Liver (tissue), 9 donors: Measurements from ENCODE around the gene GRK2. TPM values are rescaled to one million over a fixed set of nuclear protein-coding genes. Genes with fewer than 3 reads are reported as not detected.

Experiments used
- DNase-seq: peaks from one replicate; pipeline ENCODE4 v3.0.0-alpha.2; 2017; ENCODE audit warnings: low spot score
- H3K27ac ChIP-seq, 2 donors: one replicate each; pipeline ENCODE4 v1.7.0; 2013; ENCODE audit warnings: inconsistent platforms in 2 of 2, low read length in 2 of 2, control low read depth in 1 of 2, low read depth in 1 of 2, mild to moderate bottlenecking in 1 of 2
- H3K27me3 ChIP-seq, 4 donors: one replicate each; pipeline versions ENCODE4 v1.6.1 to v1.7.0; 2013; ENCODE audit warnings: low read length in 3 of 4, inconsistent platforms in 1 of 4, mild to moderate bottlenecking in 1 of 4, moderate library complexity in 1 of 4; ENCODE audit not compliant: control insufficient read depth in 4 of 4, insufficient read depth in 4 of 4
- H3K36me3 ChIP-seq, 4 donors: one replicate each; pipeline versions ENCODE4 v1.6.1 to v1.7.0; 2013; ENCODE audit warnings: low read length in 3 of 4, mild to moderate bottlenecking in 3 of 4, low read depth in 1 of 4, moderate library complexity in 1 of 4; ENCODE audit not compliant: control insufficient read depth in 4 of 4, insufficient read depth in 3 of 4
- H3K4me1 ChIP-seq, 4 donors: one replicate each; pipeline versions ENCODE4 v1.6.1 to v1.7.0; 2013; ENCODE audit warnings: low read length in 3 of 4, mild to moderate bottlenecking in 3 of 4, moderate library complexity in 1 of 4; ENCODE audit not compliant: control insufficient read depth in 4 of 4, insufficient read depth in 4 of 4
- H3K4me3 ChIP-seq, 3 donors: one replicate each; pipeline versions ENCODE4 v1.6.1 to v1.7.0; 2013; ENCODE audit warnings: low read length in 3 of 3, control low read depth in 1 of 3, low read depth in 1 of 3, mild to moderate bottlenecking in 1 of 3
- H3K9ac ChIP-seq, 2 donors: one replicate each; pipeline ENCODE4 v1.7.0; 2013; ENCODE audit warnings: low read length in 2 of 2, mild to moderate bottlenecking in 2 of 2, moderate library complexity in 2 of 2, control low read depth in 1 of 2, low read depth in 1 of 2
- H3K9me3 ChIP-seq, 4 donors: one replicate each; pipeline versions ENCODE4 v1.6.1 to v1.7.0; 2013; ENCODE audit warnings: low read length in 3 of 4; ENCODE audit not compliant: control insufficient read depth in 4 of 4
- EGR1 ChIP-seq, 2 donors: IDR thresholded peaks; 2 replicates each; pipeline ENCODE4 v1.6.1; 2016 to 2018; ENCODE audit warnings: antibody characterized with exemption in 2 of 2, low read depth in 2 of 2
- FOXA1 ChIP-seq: IDR thresholded peaks from 2 replicates; pipeline ENCODE4 v1.6.1; 2016; ENCODE audit warnings: antibody characterized with exemption
- FOXA2 ChIP-seq: IDR thresholded peaks from 2 replicates; pipeline ENCODE4 v1.6.1; 2016; ENCODE audit warnings: antibody characterized with exemption
- GABPA ChIP-seq, 2 donors: IDR thresholded peaks in 1 of 2; conservative IDR thresholded peaks in 1 of 2; 2 replicates each; pipeline ENCODE4 v1.6.1; 2016; ENCODE audit warnings: antibody characterized with exemption in 2 of 2, mild to moderate bottlenecking in 1 of 2, moderate library complexity in 1 of 2
- HNF4A ChIP-seq, 2 donors: conservative IDR thresholded peaks; 2 replicates each; pipeline ENCODE4 v1.6.1; 2016; ENCODE audit warnings: antibody characterized with exemption in 2 of 2, mild to moderate bottlenecking in 2 of 2
- HNF4G ChIP-seq: IDR thresholded peaks from 2 replicates; pipeline ENCODE4 v1.6.1; 2016; ENCODE audit warnings: antibody characterized with exemption
- JUND ChIP-seq, 2 donors: IDR thresholded peaks; 2 replicates each; pipeline ENCODE4 v1.6.1; 2016; ENCODE audit warnings: antibody characterized with exemption in 2 of 2
- NR2F2 ChIP-seq: IDR thresholded peaks from 2 replicates; pipeline ENCODE4 v1.6.1; 2016; ENCODE audit warnings: antibody characterized with exemption
- RAD21 ChIP-seq, 2 donors: IDR thresholded peaks; 2 replicates each; pipeline ENCODE4 v1.6.1; 2016; ENCODE audit warnings: antibody characterized with exemption in 2 of 2, mild to moderate bottlenecking in 2 of 2
- RXRA ChIP-seq, 2 donors: IDR thresholded peaks; 2 replicates each; pipeline ENCODE4 v1.6.1; 2017 to 2018; ENCODE audit warnings: antibody characterized with exemption in 2 of 2, mild to moderate bottlenecking in 1 of 2
- SP1 ChIP-seq: IDR thresholded peaks from 2 replicates; pipeline ENCODE4 v1.6.1; 2018; ENCODE audit warnings: antibody characterized with exemption, mild to moderate bottlenecking
- YY1 ChIP-seq: IDR thresholded peaks from 2 replicates; pipeline ENCODE4 v1.6.1; 2016; ENCODE audit warnings: antibody characterized with exemption, mild to moderate bottlenecking
- WGBS: extraction: QIAGEN DNeasy Blood & Tissue Kit; methylation state at CpG from one replicate; pipeline ENCODE4 v1.1.7; 2013; 5-methylcytosine and 5-hydroxymethylcytosine counted together
- polyA plus RNA-seq, 2 donors: library from polyadenylated mRNA; stranded (reverse) in 1 of 2; unstranded in 1 of 2; fragments of 200-250 nt in 1 of 2; fragments of >200 nt in 1 of 2; fragmentation: Nextera tagmentation in 1 of 2; extraction: Ambion mirVana in 1 of 2; gene quantifications; one replicate each; pipeline versions ENCODE4 v1.2.1 to v1.2.3, GENCODE V29; 2013 to 2015
- total RNA-seq, 2 donors: library from RNA; depleted of rRNA; stranded (reverse); fragments of >200 nt; gene quantifications; one replicate each; pipeline ENCODE4 v1.2.3, GENCODE V29; 2014
- TF ChIP-seq, protein P1 (sequence below): IDR thresholded peaks from 2 replicates; pipeline ENCODE4 v1.6.1; 2016; ENCODE audit warnings: antibody characterized with exemption, mild to moderate bottlenecking
- TF ChIP-seq, protein P2 (sequence below): IDR thresholded peaks from 2 replicates; pipeline ENCODE4 v1.6.1; 2016; ENCODE audit warnings: antibody characterized with exemption
- TF ChIP-seq, protein P3 (sequence below): fragments of 150-350 bp; IDR thresholded peaks from 2 replicates; pipeline ENCODE4 v1.5.1; 2017; ENCODE audit warnings: improper control_type of control experiment, low read depth, low read length; ENCODE audit not compliant: missing input control
- TF ChIP-seq, protein P4 (sequence below): IDR thresholded peaks from 2 replicates; pipeline ENCODE4 v1.6.1; 2016; ENCODE audit warnings: antibody characterized with exemption
- TF ChIP-seq, protein P5 (sequence below): IDR thresholded peaks from 2 replicates; pipeline ENCODE4 v1.6.1; 2016; ENCODE audit warnings: antibody characterized with exemption
- donor health status: healthy.
- donor health status: healthy.
- donor health status: healthy.
- donor health status: healthy.
- donor health status: healthy.

The GRK2 gene
- total and polyA plus RNA-seq, 4 donors: 13.4 to 41.4 (median 31.7) TPM

DNA sequence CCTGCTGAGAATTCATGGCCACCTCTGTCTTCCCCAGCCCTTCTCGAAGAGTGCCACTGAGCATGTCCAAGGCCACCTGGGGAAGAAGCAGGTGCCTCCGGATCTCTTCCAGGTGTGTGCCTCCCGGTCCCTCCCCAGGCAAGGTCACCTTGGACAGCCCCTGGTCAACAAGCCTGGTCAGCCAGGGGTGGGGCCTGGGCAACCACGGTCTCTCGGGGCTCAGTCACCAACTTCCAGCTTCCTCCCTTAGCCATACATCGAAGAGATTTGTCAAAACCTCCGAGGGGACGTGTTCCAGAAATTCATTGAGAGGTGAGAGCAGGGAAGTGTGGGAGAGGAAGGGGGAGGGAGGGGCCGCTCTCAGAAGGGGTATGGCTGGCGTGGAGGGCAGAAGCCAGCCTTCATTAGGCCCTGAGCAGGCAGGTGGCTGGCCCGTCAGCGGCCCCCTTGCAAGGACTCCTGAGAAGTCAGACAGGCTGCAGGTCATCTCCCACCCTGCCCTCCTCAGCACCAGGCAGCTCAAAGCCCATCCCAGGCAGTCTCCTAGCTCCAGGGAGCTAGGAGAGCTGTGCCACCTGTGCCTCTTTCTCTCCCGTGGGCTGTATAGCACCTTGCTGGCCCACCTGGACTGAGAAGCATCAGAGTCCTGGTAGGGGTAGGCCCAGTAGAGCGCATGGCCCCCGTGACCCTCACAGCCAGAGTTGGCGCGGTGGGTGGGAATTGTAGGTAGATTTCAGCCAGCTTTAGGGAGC lies 13.5 kb downstream of the GRK2 start:
- no peak overlapping the region for H3K4me3 ChIP-seq
- no peaks in the 10 kb centered on the region for H3K27me3 ChIP-seq
- H3K9ac ChIP-seq: no peak overlapping the region
- TF ChIP-seq, protein P1, sequence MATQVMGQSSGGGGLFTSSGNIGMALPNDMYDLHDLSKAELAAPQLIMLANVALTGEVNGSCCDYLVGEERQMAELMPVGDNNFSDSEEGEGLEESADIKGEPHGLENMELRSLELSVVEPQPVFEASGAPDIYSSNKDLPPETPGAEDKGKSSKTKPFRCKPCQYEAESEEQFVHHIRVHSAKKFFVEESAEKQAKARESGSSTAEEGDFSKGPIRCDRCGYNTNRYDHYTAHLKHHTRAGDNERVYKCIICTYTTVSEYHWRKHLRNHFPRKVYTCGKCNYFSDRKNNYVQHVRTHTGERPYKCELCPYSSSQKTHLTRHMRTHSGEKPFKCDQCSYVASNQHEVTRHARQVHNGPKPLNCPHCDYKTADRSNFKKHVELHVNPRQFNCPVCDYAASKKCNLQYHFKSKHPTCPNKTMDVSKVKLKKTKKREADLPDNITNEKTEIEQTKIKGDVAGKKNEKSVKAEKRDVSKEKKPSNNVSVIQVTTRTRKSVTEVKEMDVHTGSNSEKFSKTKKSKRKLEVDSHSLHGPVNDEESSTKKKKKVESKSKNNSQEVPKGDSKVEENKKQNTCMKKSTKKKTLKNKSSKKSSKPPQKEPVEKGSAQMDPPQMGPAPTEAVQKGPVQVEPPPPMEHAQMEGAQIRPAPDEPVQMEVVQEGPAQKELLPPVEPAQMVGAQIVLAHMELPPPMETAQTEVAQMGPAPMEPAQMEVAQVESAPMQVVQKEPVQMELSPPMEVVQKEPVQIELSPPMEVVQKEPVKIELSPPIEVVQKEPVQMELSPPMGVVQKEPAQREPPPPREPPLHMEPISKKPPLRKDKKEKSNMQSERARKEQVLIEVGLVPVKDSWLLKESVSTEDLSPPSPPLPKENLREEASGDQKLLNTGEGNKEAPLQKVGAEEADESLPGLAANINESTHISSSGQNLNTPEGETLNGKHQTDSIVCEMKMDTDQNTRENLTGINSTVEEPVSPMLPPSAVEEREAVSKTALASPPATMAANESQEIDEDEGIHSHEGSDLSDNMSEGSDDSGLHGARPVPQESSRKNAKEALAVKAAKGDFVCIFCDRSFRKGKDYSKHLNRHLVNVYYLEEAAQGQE: no peak
- TF ChIP-seq, protein P2, sequence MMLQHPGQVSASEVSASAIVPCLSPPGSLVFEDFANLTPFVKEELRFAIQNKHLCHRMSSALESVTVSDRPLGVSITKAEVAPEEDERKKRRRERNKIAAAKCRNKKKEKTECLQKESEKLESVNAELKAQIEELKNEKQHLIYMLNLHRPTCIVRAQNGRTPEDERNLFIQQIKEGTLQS: no peak
- TF ChIP-seq, protein P3, sequence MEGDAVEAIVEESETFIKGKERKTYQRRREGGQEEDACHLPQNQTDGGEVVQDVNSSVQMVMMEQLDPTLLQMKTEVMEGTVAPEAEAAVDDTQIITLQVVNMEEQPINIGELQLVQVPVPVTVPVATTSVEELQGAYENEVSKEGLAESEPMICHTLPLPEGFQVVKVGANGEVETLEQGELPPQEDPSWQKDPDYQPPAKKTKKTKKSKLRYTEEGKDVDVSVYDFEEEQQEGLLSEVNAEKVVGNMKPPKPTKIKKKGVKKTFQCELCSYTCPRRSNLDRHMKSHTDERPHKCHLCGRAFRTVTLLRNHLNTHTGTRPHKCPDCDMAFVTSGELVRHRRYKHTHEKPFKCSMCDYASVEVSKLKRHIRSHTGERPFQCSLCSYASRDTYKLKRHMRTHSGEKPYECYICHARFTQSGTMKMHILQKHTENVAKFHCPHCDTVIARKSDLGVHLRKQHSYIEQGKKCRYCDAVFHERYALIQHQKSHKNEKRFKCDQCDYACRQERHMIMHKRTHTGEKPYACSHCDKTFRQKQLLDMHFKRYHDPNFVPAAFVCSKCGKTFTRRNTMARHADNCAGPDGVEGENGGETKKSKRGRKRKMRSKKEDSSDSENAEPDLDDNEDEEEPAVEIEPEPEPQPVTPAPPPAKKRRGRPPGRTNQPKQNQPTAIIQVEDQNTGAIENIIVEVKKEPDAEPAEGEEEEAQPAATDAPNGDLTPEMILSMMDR: no peak
- TF ChIP-seq, protein P4, sequence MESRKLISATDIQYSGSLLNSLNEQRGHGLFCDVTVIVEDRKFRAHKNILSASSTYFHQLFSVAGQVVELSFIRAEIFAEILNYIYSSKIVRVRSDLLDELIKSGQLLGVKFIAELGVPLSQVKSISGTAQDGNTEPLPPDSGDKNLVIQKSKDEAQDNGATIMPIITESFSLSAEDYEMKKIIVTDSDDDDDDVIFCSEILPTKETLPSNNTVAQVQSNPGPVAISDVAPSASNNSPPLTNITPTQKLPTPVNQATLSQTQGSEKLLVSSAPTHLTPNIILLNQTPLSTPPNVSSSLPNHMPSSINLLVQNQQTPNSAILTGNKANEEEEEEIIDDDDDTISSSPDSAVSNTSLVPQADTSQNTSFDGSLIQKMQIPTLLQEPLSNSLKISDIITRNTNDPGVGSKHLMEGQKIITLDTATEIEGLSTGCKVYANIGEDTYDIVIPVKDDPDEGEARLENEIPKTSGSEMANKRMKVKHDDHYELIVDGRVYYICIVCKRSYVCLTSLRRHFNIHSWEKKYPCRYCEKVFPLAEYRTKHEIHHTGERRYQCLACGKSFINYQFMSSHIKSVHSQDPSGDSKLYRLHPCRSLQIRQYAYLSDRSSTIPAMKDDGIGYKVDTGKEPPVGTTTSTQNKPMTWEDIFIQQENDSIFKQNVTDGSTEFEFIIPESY: no peak
- TF ChIP-seq RAD21 (IDR thresholded peaks at IDR 0.05): no peak
- no peak for TF ChIP-seq FOXA1
- no peak for TF ChIP-seq SP1
- no peak for TF ChIP-seq EGR1 (IDR thresholded peaks at IDR 0.05; ENCODE audit: low read depth in 2 of 2)
- no peak for TF ChIP-seq RXRA (IDR thresholded peaks at IDR 0.05)
- no peak for TF ChIP-seq HNF4G
- TF ChIP-seq, protein P5, sequence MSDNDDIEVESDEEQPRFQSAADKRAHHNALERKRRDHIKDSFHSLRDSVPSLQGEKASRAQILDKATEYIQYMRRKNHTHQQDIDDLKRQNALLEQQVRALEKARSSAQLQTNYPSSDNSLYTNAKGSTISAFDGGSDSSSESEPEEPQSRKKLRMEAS: no peak
- TF ChIP-seq FOXA2: no peak
- TF ChIP-seq YY1: no peak
- no peak for TF ChIP-seq NR2F2
- no peak for TF ChIP-seq JUND (IDR thresholded peaks at IDR 0.05)
- peaks cover 21 to 46% (median 29%) of the 10 kb centered on the region in 4 donors for H3K36me3 ChIP-seq
- no peak for DNase-seq
- no peaks in the 10 kb centered on the region for H3K9me3 ChIP-seq
- WGBS: 89% methylated on average over 17 of the region's 17 CpGs
- H3K27ac ChIP-seq: peak overlapping the region in 1 of 2 donors; percentile 21
- H3K4me1 ChIP-seq: peaks cover 2 to 29% (median 10%) of the 10 kb centered on the region in 4 donors

DNA sequence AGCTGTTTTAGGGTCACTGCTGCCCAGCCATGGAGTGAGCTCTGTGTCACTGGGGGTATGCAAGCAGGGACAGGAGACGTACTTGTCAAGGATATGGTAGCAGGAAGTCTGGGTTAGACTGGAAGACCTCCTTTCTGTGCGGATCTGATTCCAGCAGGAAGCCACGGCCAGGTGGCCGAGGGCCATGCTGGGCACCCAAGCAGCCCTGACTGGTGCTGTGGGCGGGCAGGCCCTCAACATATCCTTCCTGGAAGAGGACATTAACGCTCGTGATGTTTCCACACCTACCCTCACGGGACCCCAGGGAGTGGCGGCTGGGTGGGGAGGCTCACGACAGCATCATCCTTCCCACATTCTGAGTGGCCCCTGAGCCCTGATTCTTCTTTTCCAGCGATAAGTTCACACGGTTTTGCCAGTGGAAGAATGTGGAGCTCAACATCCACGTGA lies 14.1 kb downstream of the GRK2 start:
- H3K4me1 ChIP-seq: peaks cover 2 to 26% (median 9%) of the 10 kb centered on the region in 4 donors
- peaks cover 21 to 51% (median 29%) of the 10 kb centered on the region in 4 donors for H3K36me3 ChIP-seq
- no peak overlapping the region for H3K9ac ChIP-seq
- H3K27me3 ChIP-seq: no peaks in the 10 kb centered on the region
- H3K4me3 ChIP-seq: no peak overlapping the region
- 81% methylated on average over 13 of the region's 13 CpGs for WGBS
- DNase-seq: no peak
- no peaks in the 10 kb centered on the region for H3K9me3 ChIP-seq
- no peak overlapping the region for H3K27ac ChIP-seq
- TF ChIP-seq, protein P2: no peak
- TF ChIP-seq FOXA1 (no peak), SP1 (no peak), EGR1 (IDR thresholded peaks at IDR 0.05; ENCODE audit: low read depth in 2 of 2) (no peak), GABPA (IDR thresholded peaks at IDR 0.05 in 1 of 2, conservative IDR thresholded peaks at IDR 0.05 in 1 of 2) (no peak), HNF4A (conservative IDR thresholded peaks at IDR 0.05) (no peak), RAD21 (IDR thresholded peaks at IDR 0.05) (no peak)
- TF ChIP-seq, protein P5: no peak
- TF ChIP-seq, protein P1: no peak
